GM10266 (cell line): Measurements from ENCODE around the gene COL8A2.

Experiments
- DNase-seq: peaks from one replicate; pipeline ENCODE4 v3.0.0; 2012; ENCODE audit errors: extremely low spot score
- CTCF ChIP-seq: IDR thresholded peaks from 2 replicates; pipeline ENCODE4 v1.5.1; 2012; ENCODE audit warnings: mild to moderate bottlenecking, low read depth; ENCODE audit not compliant: control insufficient read depth, insufficient read depth; ENCODE audit errors: missing control alignments

COL8A2 gene

GRCh38 chr1:36076979-36077573 lies 47.9 kb downstream of the COL8A2 start:
- TF ChIP-seq CTCF = no peak
- DNase-seq = no peak

- no peak for TF ChIP-seq CTCF
- DNase-seq = no peak
Observed at GRCh38 chr1:36070349-36070748, 54.7 kb downstream of the COL8A2 start.

- no peak for DNase-seq
- no peak for TF ChIP-seq CTCF
Observed at GRCh38 chr1:36068866-36069265, 56.2 kb downstream of the COL8A2 start.

- DNase-seq = no peak
- TF ChIP-seq CTCF = no peak
Observed at GRCh38 chr1:36067871-36068270, 57.2 kb downstream of the COL8A2 start.

GRCh38 chr1:36062315-36062714 lies 62.7 kb downstream of the COL8A2 start:
- DNase-seq = no peak
- TF ChIP-seq CTCF = no peak

- no peak for DNase-seq
- TF ChIP-seq CTCF = no peak
Observed at GRCh38 chr1:36055706-36056105, 69.3 kb downstream of the COL8A2 start.

GRCh38 chr1:36053978-36054377 lies 71.0 kb downstream of the COL8A2 start:
- DNase-seq = no peak
- no peak for TF ChIP-seq CTCF
